ENCODE measurements around the gene KIF24. TPM values are rescaled to one million over a fixed set of nuclear protein-coding genes. Genes with fewer than 3 reads are reported as not detected.
"Not testable (repeated sequence)": the region's sequence is repeated elsewhere in the genome, so short reads cannot be mapped to it uniquely, and the experiment has no call there.

Gene KIF24
- total and polyA plus RNA-seq, 2 experiments from 2014 or later = 0.71 to 1.3 TPM

- Histone ChIP-seq H3K4me1 (ENCODE audit: insufficient read depth) (peaks cover 4% of the 10 kb centered on the region), H3K27ac (no peak overlapping the region), H3K27me3 (no peaks in the 10 kb centered on the region), H3K36me3 (replicated peaks; ENCODE audit: insufficient read depth, low read depth) (no peaks in the 10 kb centered on the region), H4K20me1 (ENCODE audit: insufficient read depth, poor library complexity, severe bottlenecking) (no peaks in the 10 kb centered on the region), H3K4me2 (no peak overlapping the region), H3K9me3 (ENCODE audit: low read depth) (no peaks in the 10 kb centered on the region), H3K4me3 (no peak overlapping the region), H3K9me2 (replicated peaks; ENCODE audit: insufficient read depth) (no peaks in the 10 kb centered on the region), H2AFZ (no peak overlapping the region), H3K79me2 (peaks cover 10% of the 10 kb centered on the region)
- 99% methylated on average over 82 of the region's 105 CpGs for WGBS (ENCODE audit: low lambda C conversion rate, missing lambda C conversion rate)
- TF ChIP-seq EZH2 (IDR thresholded peaks at IDR 0.05; ENCODE audit: borderline replicate concordance) (no peak), EZH2phosphoT487 (IDR thresholded peaks at IDR 0.05; ENCODE audit: low read depth, severe bottlenecking, unreplicated experiment) (no peak), CTCF (IDR thresholded peaks at IDR 0.05; ENCODE audit: poor library complexity) (no peak)
- no peak for DNase-seq (ENCODE audit: low spot score)
These were observed 42.2 kb upstream of the KIF24 start for GRCh38 chr9:34370970-34371880.

- no peak for DNase-seq (ENCODE audit: low spot score)
- Histone ChIP-seq H3K4me2 (no peak overlapping the region), H3K4me3 (no peak overlapping the region), H2AFZ (no peak overlapping the region), H3K9me3 (ENCODE audit: low read depth) (no peaks in the 10 kb centered on the region), H3K4me1 (ENCODE audit: insufficient read depth) (peaks cover 4% of the 10 kb centered on the region), H3K79me2 (peaks cover 11% of the 10 kb centered on the region), H4K20me1 (ENCODE audit: insufficient read depth, poor library complexity, severe bottlenecking) (no peaks in the 10 kb centered on the region), H3K27ac (no peak overlapping the region), H3K36me3 (replicated peaks; ENCODE audit: insufficient read depth, low read depth) (no peaks in the 10 kb centered on the region), H3K27me3 (no peaks in the 10 kb centered on the region), H3K9me2 (replicated peaks; ENCODE audit: insufficient read depth) (no peaks in the 10 kb centered on the region)
- WGBS (ENCODE audit: low lambda C conversion rate, missing lambda C conversion rate) = 98% methylated on average over 21 of the region's 23 CpGs
- TF ChIP-seq EZH2 (IDR thresholded peaks at IDR 0.05; ENCODE audit: borderline replicate concordance) (no peak), EZH2phosphoT487 (IDR thresholded peaks at IDR 0.05; ENCODE audit: low read depth, severe bottlenecking, unreplicated experiment) (no peak), CTCF (IDR thresholded peaks at IDR 0.05; ENCODE audit: poor library complexity) (no peak)
These were observed 41.4 kb upstream of the KIF24 start for GRCh38 chr9:34370335-34370969.

- DNase-seq (ENCODE audit: low spot score) = no peak
- no peak for TF ChIP-seq EZH2 (IDR thresholded peaks at IDR 0.05; ENCODE audit: borderline replicate concordance)
- TF ChIP-seq EZH2phosphoT487 (IDR thresholded peaks at IDR 0.05; ENCODE audit: low read depth, severe bottlenecking, unreplicated experiment) = no peak
- TF ChIP-seq CTCF (IDR thresholded peaks at IDR 0.05; ENCODE audit: poor library complexity) = no peak
- Histone ChIP-seq H3K4me3 (no peak overlapping the region), H3K27me3 (no peaks in the 10 kb centered on the region), H2AFZ (no peak overlapping the region), H3K36me3 (replicated peaks; ENCODE audit: insufficient read depth, low read depth) (no peaks in the 10 kb centered on the region), H3K9me2 (replicated peaks; ENCODE audit: insufficient read depth) (no peaks in the 10 kb centered on the region), H3K9me3 (ENCODE audit: low read depth) (no peaks in the 10 kb centered on the region), H3K4me1 (ENCODE audit: insufficient read depth) (peaks cover 4% of the 10 kb centered on the region), H3K4me2 (no peak overlapping the region), H3K27ac (no peak overlapping the region), H3K79me2 (peaks cover 11% of the 10 kb centered on the region), H4K20me1 (ENCODE audit: insufficient read depth, poor library complexity, severe bottlenecking) (no peaks in the 10 kb centered on the region)
- 77% methylated on average over 4 of the region's 4 CpGs for WGBS (ENCODE audit: low lambda C conversion rate, missing lambda C conversion rate)
These were observed 40.6 kb upstream of the KIF24 start for GRCh38 chr9:34369636-34370035.

GRCh38 chr9:34368796-34369195 lies 39.7 kb upstream of the KIF24 start:
- H3K79me2 ChIP-seq; H4K20me1 ChIP-seq (ENCODE audit: insufficient read depth, poor library complexity, severe bottlenecking); H3K9me3 ChIP-seq (ENCODE audit: low read depth); H3K27ac ChIP-seq; H3K36me3 ChIP-seq (replicated peaks; ENCODE audit: insufficient read depth, low read depth); H3K9me2 ChIP-seq (replicated peaks; ENCODE audit: insufficient read depth); DNase-seq (ENCODE audit: low spot score); H3K4me3 ChIP-seq; H3K27me3 ChIP-seq; H3K4me1 ChIP-seq (ENCODE audit: insufficient read depth); H2AFZ ChIP-seq; H3K4me2 ChIP-seq: not testable (repeated sequence)
- 94% methylated on average over 5 of the region's 5 CpGs for WGBS (ENCODE audit: low lambda C conversion rate, missing lambda C conversion rate)

- H3K79me2 ChIP-seq; H3K4me3 ChIP-seq; H3K9me2 ChIP-seq (replicated peaks; ENCODE audit: insufficient read depth); H2AFZ ChIP-seq; H3K9me3 ChIP-seq (ENCODE audit: low read depth); H3K27me3 ChIP-seq; H3K27ac ChIP-seq; H3K4me2 ChIP-seq; H3K36me3 ChIP-seq (replicated peaks; ENCODE audit: insufficient read depth, low read depth); H4K20me1 ChIP-seq (ENCODE audit: insufficient read depth, poor library complexity, severe bottlenecking); DNase-seq (ENCODE audit: low spot score); H3K4me1 ChIP-seq (ENCODE audit: insufficient read depth): not testable (repeated sequence)
- WGBS (ENCODE audit: low lambda C conversion rate, missing lambda C conversion rate) = 94% methylated on average over 3 of the region's 3 CpGs
These were observed 38.8 kb upstream of the KIF24 start for GRCh38 chr9:34367751-34368410.
